OCI-LY1 (cell line): ENCODE measurements around the gene ZMYND19.
"Not testable (repeated sequence)": the region's sequence is repeated elsewhere in the genome, so short reads cannot be mapped to it uniquely, and the experiment has no call there.

Experiments
- H2AFZ ChIP-seq: fragments of 200-600 bp; sonication (generic), shearing (Covaris generic); 2 replicates; pipeline ENCODE4 v1.6.0; 2014; ENCODE audit warnings: antibody characterized with exemption, mild to moderate bottlenecking, low read length
- H3F3A ChIP-seq: fragments of 200-600 bp; sonication (generic), shearing (Covaris generic); 2 replicates; pipeline ENCODE4 v1.6.0; 2014; ENCODE audit warnings: mild to moderate bottlenecking, antibody characterized with exemption, low read length, moderate library complexity; ENCODE audit not compliant: insufficient read depth
- H3K27ac ChIP-seq: fragments of 200-600 bp; sonication (generic); 2 replicates; pipeline ENCODE4 v1.5.1; 2014; ENCODE audit warnings: low read length, mixed run types, mild to moderate bottlenecking, low read depth; ENCODE audit not compliant: poor library complexity, severe bottlenecking
- H3K27me3 ChIP-seq: fragments of 200-600 bp; sonication (generic); 2 replicates; pipeline ENCODE4 v1.6.0; 2014; ENCODE audit warnings: antibody characterized with exemption, mild to moderate bottlenecking, low read length, moderate library complexity; ENCODE audit not compliant: insufficient read depth
- H3K36me3 ChIP-seq: fragments of 200-600 bp; sonication (generic); 2 replicates; pipeline ENCODE4 v1.6.1; 2014; ENCODE audit warnings: mild to moderate bottlenecking, antibody characterized with exemption, low read length, moderate library complexity, mixed read lengths; ENCODE audit not compliant: insufficient read depth
- H3K4me1 ChIP-seq: fragments of 200-600 bp; sonication (generic); 2 replicates; pipeline ENCODE4 v1.5.1; 2014; ENCODE audit warnings: mild to moderate bottlenecking, low read length, moderate library complexity; ENCODE audit not compliant: insufficient read depth, severe bottlenecking
- H3K4me2 ChIP-seq: fragments of 200-600 bp; sonication (generic), shearing (Covaris generic); 2 replicates; pipeline ENCODE4 v1.6.1; 2014; ENCODE audit warnings: low read length
- H3K4me3 ChIP-seq: fragments of 200-600 bp; sonication (generic); 2 replicates; pipeline ENCODE4 v1.5.1; 2014; ENCODE audit warnings: low read length, low read depth, mild to moderate bottlenecking, mixed read lengths; ENCODE audit not compliant: poor library complexity, severe bottlenecking
- H3K79me2 ChIP-seq: fragments of 200-600 bp; shearing (Covaris generic); 2 replicates; pipeline ENCODE4 v1.6.1; 2016; ENCODE audit warnings: mixed run types, low read length, mixed read lengths; ENCODE audit not compliant: insufficient read depth
- H3K9ac ChIP-seq: fragments of 200-600 bp; sonication (generic), shearing (Covaris generic); 2 replicates; pipeline ENCODE4 v1.6.1; 2014; ENCODE audit warnings: mild to moderate bottlenecking, low read length, mixed read lengths
- H3K9me2 ChIP-seq: fragments of 200-600 bp; sonication (generic), shearing (Covaris generic); 2 replicates; pipeline ENCODE4 v1.6.1; 2014; ENCODE audit warnings: low read depth, mild to moderate bottlenecking, low read length, mixed read lengths
- H3K9me3 ChIP-seq: fragments of 200-600 bp; shearing (Covaris generic); 2 replicates; pipeline ENCODE4 v1.6.1; 2014; ENCODE audit warnings: low read length, mixed read lengths
- H4K20me1 ChIP-seq: fragments of 200-600 bp; sonication (generic), shearing (Covaris generic); 2 replicates; pipeline ENCODE4 v1.6.0; 2016; ENCODE audit warnings: mild to moderate bottlenecking, low read length; ENCODE audit not compliant: insufficient read depth
- EZH2 ChIP-seq: fragments of 200-600 bp; sonication (generic), shearing (Covaris generic); IDR thresholded peaks from 2 replicates; pipeline ENCODE4 v1.8.0; 2017; ENCODE audit warnings: borderline replicate concordance, mixed run types, mild to moderate bottlenecking, antibody characterized with exemption, low read length, moderate library complexity, mixed read lengths
- TF ChIP-seq, protein P1 (sequence below): fragments of 200-600 bp; sonication (generic), shearing (Covaris generic); IDR thresholded peaks from 2 replicates; pipeline ENCODE4 v1.5.1; 2017; ENCODE audit warnings: mild to moderate bottlenecking, antibody characterized with exemption, low read length, moderate library complexity, mixed read lengths

Gene ZMYND19

GRCh38 chr9:137534256-137535119, 55.8 kb downstream of the ZMYND19 start:
- Histone ChIP-seq H2AFZ (peak overlapping the region; percentile 52; the same call in 1 of the 2 replicates), H3K9ac (peak overlapping the region; percentile 39)

DNA sequence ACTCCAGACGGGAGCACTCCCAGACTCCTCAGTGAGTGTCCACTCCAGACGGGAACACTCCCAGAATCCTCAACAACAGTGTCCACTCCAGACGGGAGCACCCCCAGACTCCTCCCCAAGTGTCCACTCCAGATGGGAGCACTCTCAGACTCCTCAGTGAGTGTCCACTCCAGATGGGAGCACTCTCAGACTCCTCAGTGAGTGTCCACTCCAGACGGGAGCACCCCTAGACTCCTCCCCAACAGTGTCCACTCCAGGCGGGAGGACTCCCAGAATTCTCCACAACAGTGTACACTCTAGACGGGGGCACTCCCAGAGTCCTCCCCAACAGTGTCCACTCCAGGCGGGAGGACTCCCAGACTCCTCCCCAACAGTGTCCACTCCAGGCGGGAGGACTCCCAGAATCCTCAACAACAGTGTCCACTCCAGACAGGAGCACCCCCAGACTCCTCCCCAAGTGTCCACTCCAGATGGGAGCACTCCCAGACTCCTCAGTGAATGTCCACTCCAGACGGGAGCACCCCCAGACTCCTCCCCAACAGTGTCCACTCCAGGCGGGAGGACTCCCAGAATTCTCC, 57.3 kb downstream of the ZMYND19 start:
- not testable (repeated sequence) for H3K9me3 ChIP-seq, H3K4me2 ChIP-seq, H3K4me3 ChIP-seq, H4K20me1 ChIP-seq, H3F3A ChIP-seq, H3K9ac ChIP-seq, H3K79me2 ChIP-seq, H3K27me3 ChIP-seq, H3K36me3 ChIP-seq, H3K9me2 ChIP-seq, H3K27ac ChIP-seq, H2AFZ ChIP-seq
- peaks cover 28% of the 10 kb centered on the region for H3K4me1 ChIP-seq

More at GRCh38 chr9:137534256-137535119, 55.8 kb downstream of the ZMYND19 start:
- no peaks in the 10 kb centered on the region for H3K79me2 ChIP-seq
- H3K4me2 ChIP-seq, result peak overlapping the region; percentile 41; the same call in 1 of the 2 replicates
- H3K4me3 ChIP-seq, result no peak overlapping the region
- H3K9me3 ChIP-seq, result no peaks in the 10 kb centered on the region
- H3K4me1 ChIP-seq, result peaks cover 28% of the 10 kb centered on the region
- H3K27me3 ChIP-seq, result no peaks in the 10 kb centered on the region
- no peak for TF ChIP-seq EZH2
- TF ChIP-seq, protein P1, sequence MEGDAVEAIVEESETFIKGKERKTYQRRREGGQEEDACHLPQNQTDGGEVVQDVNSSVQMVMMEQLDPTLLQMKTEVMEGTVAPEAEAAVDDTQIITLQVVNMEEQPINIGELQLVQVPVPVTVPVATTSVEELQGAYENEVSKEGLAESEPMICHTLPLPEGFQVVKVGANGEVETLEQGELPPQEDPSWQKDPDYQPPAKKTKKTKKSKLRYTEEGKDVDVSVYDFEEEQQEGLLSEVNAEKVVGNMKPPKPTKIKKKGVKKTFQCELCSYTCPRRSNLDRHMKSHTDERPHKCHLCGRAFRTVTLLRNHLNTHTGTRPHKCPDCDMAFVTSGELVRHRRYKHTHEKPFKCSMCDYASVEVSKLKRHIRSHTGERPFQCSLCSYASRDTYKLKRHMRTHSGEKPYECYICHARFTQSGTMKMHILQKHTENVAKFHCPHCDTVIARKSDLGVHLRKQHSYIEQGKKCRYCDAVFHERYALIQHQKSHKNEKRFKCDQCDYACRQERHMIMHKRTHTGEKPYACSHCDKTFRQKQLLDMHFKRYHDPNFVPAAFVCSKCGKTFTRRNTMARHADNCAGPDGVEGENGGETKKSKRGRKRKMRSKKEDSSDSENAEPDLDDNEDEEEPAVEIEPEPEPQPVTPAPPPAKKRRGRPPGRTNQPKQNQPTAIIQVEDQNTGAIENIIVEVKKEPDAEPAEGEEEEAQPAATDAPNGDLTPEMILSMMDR, result peak; percentile 60
- H3K36me3 ChIP-seq, result no peaks in the 10 kb centered on the region
- H4K20me1 ChIP-seq, result no peaks in the 10 kb centered on the region
- no peaks in the 10 kb centered on the region for H3K9me2 ChIP-seq
- H3F3A ChIP-seq, result no peaks in the 10 kb centered on the region
- H3K27ac ChIP-seq, result peak overlapping the region; percentile 71
